NB4 (cell line): ENCODE results near the gene CCBE1.
"Not testable (repeated sequence)": the region's sequence is repeated elsewhere in the genome, so short reads cannot be mapped to it uniquely, and the experiment has no call there.

Source experiments
- DNase-seq: peaks from one replicate; pipeline ENCODE4 v3.0.0; 2010; ENCODE audit warnings: low read depth
- H3K4me3 ChIP-seq: one replicate; pipeline ENCODE4 v1.5.1; 2011; ENCODE audit warnings: mild to moderate bottlenecking, low read depth, low read length, moderate library complexity
- MYC ChIP-seq: IDR thresholded peaks from 2 replicates; pipeline ENCODE4 v1.6.1; 2011; ENCODE audit warnings: low read depth, low read length
- POLR2A ChIP-seq: IDR thresholded peaks from 2 replicates; pipeline ENCODE4 v1.6.1; 2011; ENCODE audit warnings: mild to moderate bottlenecking; ENCODE audit not compliant: insufficient read length; ENCODE audit errors: extremely low read depth
- TF ChIP-seq, protein P1 (sequence below): IDR thresholded peaks from 2 replicates; pipeline ENCODE4 v1.6.1; 2011; ENCODE audit warnings: low read depth, low read length
- TF ChIP-seq, protein P2 (sequence below): IDR thresholded peaks from one replicate; pipeline ENCODE4 v1.5.1; 2012; ENCODE audit warnings: low read depth, low read length

The CCBE1 gene

DNA sequence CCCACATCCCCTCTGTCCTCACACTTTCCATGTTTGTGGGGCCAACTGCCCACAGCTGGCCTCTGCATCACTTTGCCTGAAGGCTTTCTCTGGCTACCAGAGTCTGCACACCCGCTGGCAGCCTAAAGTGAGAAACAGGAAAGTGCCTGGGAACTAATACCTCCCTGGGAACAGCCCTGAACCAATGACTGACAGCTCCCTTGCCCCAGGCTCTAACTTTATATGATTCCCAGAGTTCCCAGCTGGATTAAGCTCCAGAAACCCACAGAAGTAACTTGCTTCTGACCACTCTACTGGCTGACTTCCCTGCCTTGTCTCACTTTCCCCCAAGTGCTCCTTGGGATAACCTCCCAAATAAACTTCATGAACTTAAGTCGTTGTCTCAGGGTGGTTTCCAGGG, 178.5 kb downstream of the CCBE1 start:
- no peak overlapping the region for H3K4me3 ChIP-seq
- TF ChIP-seq, protein P1, sequence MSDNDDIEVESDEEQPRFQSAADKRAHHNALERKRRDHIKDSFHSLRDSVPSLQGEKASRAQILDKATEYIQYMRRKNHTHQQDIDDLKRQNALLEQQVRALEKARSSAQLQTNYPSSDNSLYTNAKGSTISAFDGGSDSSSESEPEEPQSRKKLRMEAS = no peak
- TF ChIP-seq POLR2A = no peak
- TF ChIP-seq MYC = no peak
- TF ChIP-seq, protein P2, sequence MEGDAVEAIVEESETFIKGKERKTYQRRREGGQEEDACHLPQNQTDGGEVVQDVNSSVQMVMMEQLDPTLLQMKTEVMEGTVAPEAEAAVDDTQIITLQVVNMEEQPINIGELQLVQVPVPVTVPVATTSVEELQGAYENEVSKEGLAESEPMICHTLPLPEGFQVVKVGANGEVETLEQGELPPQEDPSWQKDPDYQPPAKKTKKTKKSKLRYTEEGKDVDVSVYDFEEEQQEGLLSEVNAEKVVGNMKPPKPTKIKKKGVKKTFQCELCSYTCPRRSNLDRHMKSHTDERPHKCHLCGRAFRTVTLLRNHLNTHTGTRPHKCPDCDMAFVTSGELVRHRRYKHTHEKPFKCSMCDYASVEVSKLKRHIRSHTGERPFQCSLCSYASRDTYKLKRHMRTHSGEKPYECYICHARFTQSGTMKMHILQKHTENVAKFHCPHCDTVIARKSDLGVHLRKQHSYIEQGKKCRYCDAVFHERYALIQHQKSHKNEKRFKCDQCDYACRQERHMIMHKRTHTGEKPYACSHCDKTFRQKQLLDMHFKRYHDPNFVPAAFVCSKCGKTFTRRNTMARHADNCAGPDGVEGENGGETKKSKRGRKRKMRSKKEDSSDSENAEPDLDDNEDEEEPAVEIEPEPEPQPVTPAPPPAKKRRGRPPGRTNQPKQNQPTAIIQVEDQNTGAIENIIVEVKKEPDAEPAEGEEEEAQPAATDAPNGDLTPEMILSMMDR = no peak
- DNase-seq = no peak

DNA sequence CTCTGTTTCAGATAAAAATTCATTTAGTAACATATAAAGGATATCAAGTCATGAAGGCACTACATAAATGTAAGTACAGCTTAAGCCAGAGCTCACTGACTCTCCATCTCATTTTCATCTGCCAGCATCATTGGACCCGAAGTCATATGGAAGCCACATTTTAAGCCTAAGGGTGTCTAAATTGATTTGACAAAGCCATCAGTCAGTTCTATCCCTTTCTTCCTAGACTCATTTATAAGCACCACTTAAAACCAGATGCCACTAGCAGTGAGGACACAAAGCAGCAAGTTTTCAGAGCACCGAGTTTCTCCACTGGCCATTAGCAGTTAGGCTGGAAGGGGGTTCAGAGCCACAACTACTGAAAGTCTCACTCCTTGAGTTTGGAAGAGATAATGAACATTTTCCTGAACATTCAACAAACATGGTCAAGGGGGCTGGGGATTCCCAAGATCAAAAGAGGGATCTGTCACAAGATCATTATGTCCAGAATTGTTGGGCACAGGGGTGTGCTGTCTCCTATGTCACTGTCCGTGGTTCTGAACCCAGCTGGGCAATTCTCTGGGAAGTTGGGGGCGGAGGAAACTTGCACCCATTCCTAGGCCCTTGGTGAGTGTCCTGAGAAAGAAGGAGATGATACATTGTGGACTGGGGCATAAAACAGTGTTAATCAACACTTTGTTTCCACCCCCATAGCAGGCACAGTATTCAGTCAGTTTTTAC, 179.6 kb downstream of the CCBE1 start:
- peak; percentile 1 for DNase-seq
- TF ChIP-seq POLR2A (no peak), MYC (no peak)
- TF ChIP-seq, protein P2 = no peak
- TF ChIP-seq, protein P1 = no peak
- H3K4me3 ChIP-seq = no peak overlapping the region

DNA sequence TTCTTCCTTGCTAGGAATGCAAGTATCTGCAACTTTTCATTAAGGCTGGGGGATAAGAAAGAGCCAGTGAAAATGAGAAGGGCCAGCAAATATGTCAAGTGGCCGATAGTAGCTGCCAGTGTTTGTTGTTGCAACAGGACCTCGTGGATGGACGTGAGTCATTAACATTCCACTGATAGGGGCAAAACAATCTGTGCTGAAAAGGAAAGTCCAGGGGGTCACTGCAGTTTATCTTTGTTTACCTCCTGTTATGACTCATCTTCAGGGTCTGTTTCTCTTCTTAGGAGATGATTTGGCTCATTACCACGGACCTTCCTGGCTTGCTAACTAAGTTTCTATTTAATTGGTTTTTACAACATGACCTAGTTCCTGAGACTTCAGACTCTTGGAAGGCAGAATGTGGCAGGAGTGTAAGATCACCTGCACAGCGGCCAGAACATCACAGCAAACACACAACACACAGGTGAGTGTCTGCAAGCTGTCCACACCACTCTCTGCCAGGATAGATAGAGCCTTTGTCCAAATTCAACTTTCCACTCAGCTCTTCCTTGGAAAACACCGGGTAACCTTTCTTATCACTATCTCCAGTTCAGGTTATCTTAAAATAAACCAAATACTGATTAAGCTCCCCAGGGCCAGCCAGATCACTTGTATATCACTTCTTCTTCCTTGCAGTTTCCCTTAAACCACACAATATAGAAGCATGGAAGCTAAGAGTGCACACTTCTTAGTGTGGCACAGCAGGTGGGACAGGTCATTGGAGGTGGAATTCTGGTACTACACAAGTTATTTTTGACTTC, 180.7 kb downstream of the CCBE1 start:
- H3K4me3 ChIP-seq = no peak overlapping the region
- TF ChIP-seq MYC (no peak), POLR2A (no peak)
- TF ChIP-seq, protein P1 = no peak
- TF ChIP-seq, protein P2 = no peak
- DNase-seq = no peak

DNA sequence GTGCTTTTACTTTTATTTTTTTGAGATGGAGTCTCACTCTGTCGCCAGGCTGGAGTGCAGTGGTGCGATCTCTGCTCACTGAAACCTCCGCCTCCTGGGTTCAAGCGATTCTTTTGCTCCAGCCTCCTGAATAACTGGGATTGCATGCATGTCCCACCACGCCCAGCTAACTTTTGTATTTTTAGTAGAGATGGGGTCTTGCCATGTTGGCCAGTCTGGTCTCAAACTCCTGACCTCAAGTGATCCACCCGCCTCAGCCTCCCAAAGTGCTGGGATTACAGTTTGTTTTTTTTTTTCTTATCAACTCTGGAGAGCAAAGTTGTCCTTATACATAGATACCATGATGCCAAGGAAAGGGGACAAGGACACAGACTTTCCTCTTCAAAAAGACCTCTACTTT, 181.3 kb downstream of the CCBE1 start:
- DNase-seq = not testable (repeated sequence)

DNA sequence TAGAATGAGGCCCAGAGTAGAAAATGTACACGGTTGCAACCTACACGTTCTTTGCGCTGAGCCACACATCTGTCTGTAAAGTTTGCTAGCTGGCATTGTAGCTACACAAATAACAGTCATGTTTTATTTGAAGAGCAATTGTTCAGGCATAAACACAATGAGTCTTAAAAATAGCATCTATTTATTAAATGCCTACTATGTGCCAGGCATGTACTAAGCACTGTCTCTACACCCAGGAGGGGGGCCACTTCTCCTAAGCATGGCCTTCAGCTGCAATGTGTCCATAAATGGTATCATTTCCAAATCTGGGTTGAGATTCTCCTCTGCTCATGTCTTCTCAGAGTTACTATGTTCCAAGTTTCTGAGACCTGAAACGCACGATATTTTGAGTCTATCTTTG, 182.1 kb downstream of the CCBE1 start:
- TF ChIP-seq, protein P1 = no peak
- TF ChIP-seq, protein P2 = no peak
- TF ChIP-seq POLR2A = no peak
- no peak for TF ChIP-seq MYC
- DNase-seq = no peak
- no peak overlapping the region for H3K4me3 ChIP-seq

More for the DNA sequence above, 181.3 kb downstream of the CCBE1 start:
- H3K4me3 ChIP-seq = not testable (repeated sequence)

DNA sequence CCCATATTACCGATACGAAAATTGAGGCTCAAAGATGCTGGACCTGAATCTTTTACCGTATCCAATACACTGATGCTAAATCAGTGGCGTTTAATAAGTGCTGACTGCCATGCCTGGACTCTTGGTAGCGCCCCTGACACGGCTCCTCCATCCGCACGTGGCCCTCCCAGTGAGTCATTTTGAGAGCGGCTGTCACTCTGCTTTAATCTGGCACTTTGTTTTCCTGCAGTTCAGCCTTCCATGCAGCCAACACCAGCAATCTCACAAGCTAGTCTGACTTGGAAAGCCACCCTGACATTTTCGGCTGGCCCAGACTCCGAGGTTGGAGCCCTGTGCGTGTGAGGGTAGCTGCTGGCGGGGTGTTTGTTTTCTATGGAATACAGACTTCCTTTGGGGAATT, 183.0 kb downstream of the CCBE1 start:
- no peak overlapping the region for H3K4me3 ChIP-seq
- TF ChIP-seq, protein P2 = no peak
- TF ChIP-seq MYC (no peak), POLR2A (no peak)
- TF ChIP-seq, protein P1 = no peak
- DNase-seq = no peak
